Stimulated activated CD4-positive, alpha-beta T cell treated with anti-CD3 and anti-CD28 coated beads, Interleukin-2, amount 100 ng/mL, for 4 hours (primary cell): ENCODE results near the gene SECTM1.
"Not testable (repeated sequence)": the region's sequence is repeated elsewhere in the genome, so short reads cannot be mapped to it uniquely, and the experiment has no call there.

Experiments used
- DNase-seq: peaks from one replicate; pipeline ENCODE4 v3.0.0-alpha.2; 2020; ENCODE audit warnings: low read depth

Gene SECTM1

GRCh38 chr17:82369211-82369610, 35.6 kb upstream of the SECTM1 start:
- no peak for DNase-seq

DNA sequence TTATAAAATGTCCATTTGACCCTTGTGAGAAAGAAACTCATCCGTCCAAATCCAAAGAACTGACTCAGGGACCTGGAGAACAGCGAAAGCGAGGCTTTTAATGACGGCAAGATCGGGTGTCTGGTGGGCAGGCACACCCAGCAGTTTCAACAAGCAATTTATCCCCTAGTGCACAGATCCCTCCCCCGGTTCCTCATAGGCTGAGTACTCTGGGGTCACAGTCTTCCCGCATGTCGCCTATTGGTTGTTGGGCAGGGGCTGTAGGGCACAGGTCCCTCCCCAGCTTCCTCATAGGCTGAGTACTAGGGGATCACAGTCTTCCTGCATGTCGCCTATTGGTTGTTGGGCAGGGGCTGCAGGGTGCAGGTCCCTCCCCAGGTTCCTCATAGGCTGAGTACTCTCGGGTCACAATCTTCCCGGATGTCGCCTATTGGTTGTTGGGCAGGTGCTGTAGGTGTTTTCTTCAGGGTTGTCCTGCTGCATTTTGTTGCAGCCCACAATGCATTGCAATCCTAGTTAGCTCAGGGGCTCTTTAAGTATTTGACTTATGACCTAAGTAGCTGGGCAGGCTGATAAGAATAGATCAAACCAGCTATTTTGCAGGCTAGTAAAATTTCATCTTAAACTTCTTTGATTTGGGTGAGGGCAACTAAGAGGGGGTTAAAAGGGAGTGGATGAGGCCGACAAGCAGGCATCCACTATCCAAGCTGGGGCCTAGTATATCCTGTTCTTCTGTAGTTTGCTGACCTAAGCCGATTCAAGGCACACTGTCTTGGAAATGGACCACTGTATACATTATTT, 34.4 kb upstream of the SECTM1 start:
- DNase-seq, result no peak

DNA sequence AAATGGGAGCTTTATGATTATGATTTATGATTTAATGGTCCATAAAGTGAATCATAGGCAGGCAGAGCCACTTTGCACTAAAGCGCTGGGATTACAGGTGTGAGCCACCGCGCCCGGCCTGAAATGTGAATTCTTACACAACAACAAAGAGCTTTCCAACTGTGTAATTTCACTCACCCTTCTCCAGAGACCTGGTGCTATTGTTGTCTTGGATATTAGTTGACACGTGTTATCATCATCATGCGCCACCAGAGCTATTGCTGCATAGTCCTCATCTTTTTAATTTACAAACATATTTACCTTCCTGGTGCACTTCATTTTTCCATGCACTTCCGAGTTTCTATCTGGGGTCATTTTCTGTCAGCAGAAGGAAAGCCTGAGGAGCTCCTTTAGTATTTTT, 33.2 kb upstream of the SECTM1 start:
- DNase-seq, result no peak

DNA sequence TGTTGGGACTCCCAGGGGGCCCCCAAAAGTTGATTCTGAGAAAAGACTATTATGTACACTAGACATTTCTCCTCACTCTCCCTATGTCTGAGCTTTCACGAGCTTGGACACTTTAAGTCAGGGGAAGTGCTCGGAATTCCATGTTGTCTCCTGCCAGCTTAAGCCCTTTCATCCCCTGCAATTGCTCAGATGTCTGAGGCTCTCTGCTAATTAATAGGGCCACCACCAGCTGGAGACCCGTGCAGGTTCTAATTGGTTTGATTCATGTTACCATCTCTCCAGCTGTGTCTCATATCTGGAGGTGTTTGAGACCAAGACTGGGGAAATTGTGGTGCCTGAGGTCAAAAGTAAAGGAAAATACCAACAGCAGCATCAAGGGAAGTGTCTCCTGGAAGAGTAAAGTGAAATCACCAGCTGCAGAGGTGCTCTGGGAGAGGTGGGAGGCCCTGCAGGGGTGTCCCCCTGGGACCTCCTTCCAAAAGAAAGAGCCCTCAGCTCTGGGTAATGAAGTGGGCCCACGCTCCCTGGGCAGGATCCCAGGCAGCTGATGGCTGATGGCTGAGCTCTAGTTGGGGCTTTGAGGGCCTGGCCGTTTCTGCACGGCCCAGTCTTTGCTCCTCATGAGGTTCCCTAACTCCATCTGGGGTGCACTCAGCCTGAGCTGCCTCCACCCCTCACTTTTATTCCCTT, 32.2 kb upstream of the SECTM1 start:
- DNase-seq, result no peak

GRCh38 chr17:82361885-82362633, 28.5 kb upstream of the SECTM1 start:
- no peak for DNase-seq

- not testable (repeated sequence) for DNase-seq
Measured at GRCh38 chr17:82359451-82360074, 26.0 kb upstream of the SECTM1 start.

DNA sequence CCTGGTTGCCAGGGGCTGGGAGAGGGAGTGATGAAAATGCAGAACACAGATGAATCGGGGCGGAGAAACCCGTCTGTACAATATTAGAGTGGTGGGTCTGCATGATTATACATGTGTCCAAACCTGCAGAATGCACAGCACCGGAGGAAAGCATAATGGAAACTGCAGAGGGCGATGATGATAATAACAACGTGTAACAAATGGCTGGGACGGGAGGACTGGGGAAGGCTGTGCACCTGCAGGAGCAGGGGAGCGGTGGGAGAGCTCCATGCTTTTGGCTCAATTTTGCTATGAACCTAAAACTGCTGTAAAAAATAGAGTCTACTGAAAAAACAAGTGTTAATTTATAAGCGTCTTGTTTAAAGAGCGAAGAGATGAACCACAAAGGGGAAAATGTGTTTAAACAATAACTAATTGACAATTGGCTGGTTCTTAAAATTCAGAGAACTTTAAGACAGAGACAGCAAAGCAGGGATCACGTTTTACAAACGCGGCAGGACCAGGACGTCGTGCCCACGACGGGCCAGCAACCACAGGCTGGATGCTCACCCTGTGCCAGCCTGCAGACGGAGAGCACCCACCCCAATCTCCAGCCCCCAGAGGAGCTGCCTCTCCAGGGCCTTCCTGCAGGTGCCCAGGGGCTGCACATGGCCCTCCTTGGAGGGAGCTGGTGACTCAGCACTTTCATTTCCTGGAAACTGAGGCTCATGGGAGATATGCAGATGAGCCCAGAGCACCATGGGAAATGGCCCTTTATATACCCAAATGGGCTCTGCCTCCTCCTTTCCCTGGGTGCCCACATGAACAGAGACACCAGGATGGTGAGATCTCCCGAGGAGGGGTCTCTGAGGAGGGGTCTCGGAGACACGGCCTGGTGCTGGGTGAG, 25.1 kb upstream of the SECTM1 start, which contains the start of gene TEX19:
Gene TEX19 (plus strand): TSS at position 783 of the 886 bp plus-strand sequence. CDS start 2,904 bp downstream, outside the sequence.
- DNase-seq, result peak; percentile 22

DNA sequence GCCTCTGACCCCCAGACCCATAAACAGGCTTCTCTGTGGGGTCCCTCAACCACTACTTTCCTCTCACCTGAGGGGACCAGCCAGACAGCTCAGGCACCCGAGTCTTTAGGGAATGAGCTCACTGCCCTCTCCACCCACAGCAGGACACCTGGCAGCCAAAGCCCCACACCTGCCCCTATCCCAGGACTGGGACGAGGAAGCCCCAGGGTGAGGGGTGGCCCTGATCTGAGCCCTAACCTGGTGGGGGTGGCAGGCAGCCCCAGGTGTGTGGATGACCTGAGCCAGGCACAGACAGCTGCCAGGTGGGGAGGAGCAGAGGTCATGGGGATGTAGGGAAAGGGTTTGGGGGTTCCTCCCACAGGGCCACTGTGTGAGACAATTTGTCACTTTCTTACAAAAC, 23.8 kb upstream of the SECTM1 start:
- DNase-seq, result no peak

GRCh38 chr17:82356845-82357355, 23.3 kb upstream of the SECTM1 start:
- DNase-seq, result no peak

- DNase-seq, result no peak
Measured at GRCh38 chr17:82355770-82356427, 22.3 kb upstream of the SECTM1 start.

DNA sequence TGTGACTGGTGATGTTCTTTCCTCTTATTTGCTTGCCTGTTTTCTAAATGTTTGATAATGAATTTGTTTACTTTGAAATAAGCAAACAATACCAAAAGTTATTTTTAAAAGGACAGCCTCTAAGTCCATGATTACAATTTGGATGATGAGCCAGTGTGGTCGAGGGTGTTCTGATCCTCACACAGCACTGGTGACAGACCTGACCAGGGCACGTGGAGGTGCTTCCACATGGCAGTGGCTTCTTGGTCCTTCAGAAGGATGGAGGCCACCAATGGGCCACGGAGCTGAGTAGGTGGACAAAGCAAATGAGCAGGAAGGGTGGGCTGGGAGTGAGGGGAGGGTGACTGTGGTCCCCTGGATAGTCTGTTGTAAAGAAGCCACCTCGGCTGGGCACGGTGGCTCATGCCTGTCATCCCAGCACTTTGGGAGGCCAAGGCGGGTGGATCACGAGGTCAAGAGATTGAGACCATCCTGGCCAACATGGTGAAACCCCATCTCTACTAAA, 21.3 kb upstream of the SECTM1 start:
- no peak for DNase-seq

- no peak for DNase-seq
Measured at GRCh38 chr17:82353484-82353883, 19.9 kb upstream of the SECTM1 start.

GRCh38 chr17:82351713-82352488, 18.3 kb upstream of the SECTM1 start:
- DNase-seq, result peak; percentile 72

DNA sequence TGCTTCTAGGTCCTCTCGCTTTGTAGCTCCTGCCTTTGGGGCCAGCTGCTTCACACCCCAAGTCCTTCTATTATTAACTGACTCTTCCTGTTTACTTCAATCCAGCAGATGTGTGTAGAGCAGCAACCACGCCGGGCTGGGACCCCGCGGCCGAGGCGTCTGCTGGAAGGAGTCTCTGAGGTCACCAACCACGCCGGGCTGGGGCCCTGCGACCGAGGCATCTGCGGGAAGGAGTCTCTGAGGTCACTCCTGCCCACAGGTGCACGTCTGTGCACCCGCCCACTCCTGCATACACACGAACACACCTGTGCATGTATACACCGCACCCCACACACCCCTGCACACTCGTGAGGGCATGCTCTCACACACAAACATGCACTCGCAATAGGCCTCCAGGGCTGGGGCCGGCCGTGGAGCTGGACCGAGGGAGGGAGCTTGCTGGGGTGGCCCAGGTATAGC, 17.7 kb upstream of the SECTM1 start:
- DNase-seq, result no peak

- DNase-seq, result peak; percentile 19
Measured at GRCh38 chr17:82350182-82351030, 16.8 kb upstream of the SECTM1 start.

- DNase-seq, result no peak
Measured at GRCh38 chr17:82349287-82349701, 15.7 kb upstream of the SECTM1 start.

DNA sequence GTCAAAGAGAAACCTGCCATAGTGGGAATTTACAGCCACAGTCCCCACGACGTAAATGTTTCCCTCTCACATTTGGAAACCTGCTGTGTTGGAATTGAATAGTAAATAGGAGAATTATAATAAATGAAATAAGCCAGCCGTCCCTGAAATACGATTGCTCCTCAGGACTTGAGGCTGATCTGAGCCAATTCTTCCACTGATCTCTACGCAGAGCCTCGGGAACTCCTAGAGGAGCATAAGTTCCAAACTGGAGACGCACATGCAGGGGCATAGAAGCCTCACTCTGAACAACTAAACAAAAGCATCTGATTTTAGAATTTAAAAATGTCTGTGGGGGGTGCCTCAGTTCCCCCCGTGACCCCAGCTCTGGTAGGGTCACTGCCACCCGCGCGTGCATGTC, 15.3 kb upstream of the SECTM1 start:
- DNase-seq, result no peak

GRCh38 chr17:82348434-82348833, 14.9 kb upstream of the SECTM1 start:
- DNase-seq, result no peak
